ENCODE data around the gene COMMD7.

Gene COMMD7

GRCh38 chr20:32681175-32682084 is 61.8 kb downstream of the COMMD7 start:
- peaks cover 94% of the 10 kb centered on the region for H3K4me1 ChIP-seq
- H3K4me3 ChIP-seq = peak overlapping the region; percentile 32
- H3K9ac ChIP-seq = peak overlapping the region; percentile 71
- no peaks in the 10 kb centered on the region for H4K20me1 ChIP-seq
- no peaks in the 10 kb centered on the region for H3K9me3 ChIP-seq
- no peaks in the 10 kb centered on the region for H3K36me3 ChIP-seq
- no peaks in the 10 kb centered on the region for H3K27me3 ChIP-seq
- TF ChIP-seq Cebpa-rat (IDR thresholded peaks at IDR 0.05) = no peak
- H3K4me2 ChIP-seq = peak overlapping the region; percentile 87
- peak overlapping the region; percentile 74 for H3K27ac ChIP-seq

DNA sequence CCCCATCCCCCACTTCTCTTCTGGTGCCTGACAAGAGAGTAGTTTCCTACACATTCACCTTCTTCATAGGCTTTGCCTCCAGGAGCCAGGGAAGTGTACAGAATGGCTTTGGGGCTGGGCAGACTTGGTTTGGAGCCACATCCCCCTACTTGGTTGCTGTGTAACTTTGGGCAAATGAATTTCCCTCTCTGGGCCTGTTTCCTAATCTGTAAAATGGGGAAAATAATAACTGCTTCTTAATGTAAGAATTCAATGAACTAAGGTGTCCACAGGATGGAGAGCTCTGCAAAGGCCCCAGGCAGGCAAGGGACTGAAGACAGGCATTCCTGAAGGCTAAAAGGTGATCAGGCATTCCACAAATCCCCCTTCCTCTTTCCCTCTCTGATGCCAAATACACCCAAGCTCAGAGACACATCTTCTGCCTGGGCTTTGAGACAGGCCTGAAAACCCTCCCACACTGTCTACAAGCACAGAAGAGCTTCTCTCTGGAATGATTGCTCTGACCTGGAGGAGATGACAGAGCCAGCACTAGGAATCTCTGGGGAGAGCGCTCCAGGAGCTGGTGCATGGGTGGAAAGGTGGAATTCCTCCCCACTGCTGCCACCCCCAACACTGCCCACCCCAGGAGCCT is 62.6 kb downstream of the COMMD7 start:
- H3K4me3 ChIP-seq = peak overlapping the region; percentile 32
- no peaks in the 10 kb centered on the region for H4K20me1 ChIP-seq
- no peak for TF ChIP-seq Cebpa-rat (IDR thresholded peaks at IDR 0.05)
- peak overlapping the region; percentile 74 for H3K27ac ChIP-seq
- H3K36me3 ChIP-seq = no peaks in the 10 kb centered on the region
- no peaks in the 10 kb centered on the region for H3K27me3 ChIP-seq
- H3K9ac ChIP-seq = peak overlapping the region; percentile 71
- no peaks in the 10 kb centered on the region for H3K9me3 ChIP-seq
- peak overlapping the region; percentile 87 for H3K4me2 ChIP-seq
- peaks cover 95% of the 10 kb centered on the region for H3K4me1 ChIP-seq

- H3K27ac ChIP-seq = no peak overlapping the region; the same call in 1 of the 2 replicates
- no peaks in the 10 kb centered on the region for H3K9me3 ChIP-seq
- no peak overlapping the region for H3K9ac ChIP-seq
- H3K36me3 ChIP-seq = no peaks in the 10 kb centered on the region
- peaks cover 95% of the 10 kb centered on the region for H3K4me1 ChIP-seq
- no peak overlapping the region for H3K4me3 ChIP-seq
- no peak for TF ChIP-seq Cebpa-rat (IDR thresholded peaks at IDR 0.05)
- no peaks in the 10 kb centered on the region for H3K27me3 ChIP-seq
- H3K4me2 ChIP-seq = peak overlapping the region; percentile 87; the same call in 1 of the 2 replicates
- H4K20me1 ChIP-seq = no peaks in the 10 kb centered on the region
Measured at GRCh38 chr20:32678948-32679347, 64.3 kb downstream of the COMMD7 start.

DNA sequence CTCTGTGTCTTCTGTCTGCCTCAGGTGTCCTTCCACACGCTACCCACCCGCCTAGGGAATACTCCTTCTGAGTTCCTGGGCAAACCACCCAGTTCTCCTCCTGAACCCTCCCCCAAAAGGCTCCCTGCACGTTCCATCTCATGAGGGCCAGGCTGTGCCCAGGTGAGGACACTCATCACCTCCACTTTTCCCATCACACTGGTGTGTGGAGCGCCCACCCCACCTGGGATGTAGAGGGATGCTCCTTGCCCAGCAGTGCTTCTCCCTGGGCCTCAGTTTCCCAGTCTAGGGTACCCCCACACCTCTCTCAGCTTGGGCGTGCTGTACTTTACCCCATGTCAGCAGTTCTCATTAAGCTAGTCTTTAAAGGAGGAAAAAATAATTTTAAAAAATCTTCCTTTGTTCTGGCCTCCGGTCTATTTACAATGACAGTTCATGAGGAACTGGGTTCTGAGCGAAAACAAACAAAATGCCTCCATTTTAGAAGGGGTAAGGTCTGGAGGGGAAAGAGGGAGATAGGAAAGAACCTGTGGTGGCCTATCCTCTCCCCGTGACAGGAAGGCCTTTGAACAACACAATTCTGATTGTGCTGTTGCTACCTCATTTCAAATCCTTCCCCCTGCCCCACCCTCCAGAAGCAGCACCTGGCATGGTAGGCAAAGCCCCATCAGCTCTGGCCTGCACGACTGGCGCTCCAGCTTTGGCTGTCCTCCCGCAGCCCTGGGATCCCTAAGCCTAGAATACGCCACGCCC is 67.9 kb downstream of the COMMD7 start:
- no peak for TF ChIP-seq Cebpa-rat (IDR thresholded peaks at IDR 0.05)
- no peaks in the 10 kb centered on the region for H3K9me3 ChIP-seq
- no peak overlapping the region for H3K9ac ChIP-seq
- no peaks in the 10 kb centered on the region for H3K36me3 ChIP-seq
- no peaks in the 10 kb centered on the region for H4K20me1 ChIP-seq
- peak overlapping the region; percentile 88 for H3K4me2 ChIP-seq
- peaks cover 97% of the 10 kb centered on the region for H3K4me1 ChIP-seq
- no peaks in the 10 kb centered on the region for H3K27me3 ChIP-seq
- peak overlapping the region; percentile 27; the same call in 1 of the 2 replicates for H3K27ac ChIP-seq
- no peak overlapping the region for H3K4me3 ChIP-seq

DNA sequence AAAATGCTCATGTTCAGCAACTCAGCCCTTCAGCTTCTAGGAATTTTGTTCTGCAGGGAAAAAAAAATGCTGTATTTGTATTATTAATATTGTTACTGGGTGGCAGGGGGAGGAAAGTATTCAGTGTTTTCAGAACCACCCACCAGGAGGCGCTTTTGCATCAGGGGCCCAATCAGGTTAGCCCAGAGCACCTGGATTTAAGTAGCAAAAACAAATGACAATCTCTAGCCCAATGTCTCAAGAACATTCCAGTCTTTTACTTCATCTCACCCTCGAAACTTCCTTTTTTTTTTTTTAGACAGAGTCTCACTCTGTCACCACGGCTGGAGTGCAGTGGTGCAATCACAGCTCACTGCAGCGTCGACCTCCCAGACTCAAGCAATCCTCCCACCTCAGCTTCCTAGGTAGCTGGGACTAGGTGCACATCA is 68.9 kb downstream of the COMMD7 start:
- Histone ChIP-seq H3K36me3 (no peaks in the 10 kb centered on the region), H3K4me2 (peak overlapping the region; percentile 88), H3K27me3 (no peaks in the 10 kb centered on the region), H3K27ac (peak overlapping the region; percentile 95; the same call in 1 of the 2 replicates), H3K9ac (no peak overlapping the region), H3K9me3 (no peaks in the 10 kb centered on the region), H3K4me1 (peaks cover 95% of the 10 kb centered on the region), H4K20me1 (no peaks in the 10 kb centered on the region), H3K4me3 (no peak overlapping the region)
- peak; percentile 15; the same call in 1 of the 2 replicates for TF ChIP-seq Cebpa-rat (IDR thresholded peaks at IDR 0.05)

DNA sequence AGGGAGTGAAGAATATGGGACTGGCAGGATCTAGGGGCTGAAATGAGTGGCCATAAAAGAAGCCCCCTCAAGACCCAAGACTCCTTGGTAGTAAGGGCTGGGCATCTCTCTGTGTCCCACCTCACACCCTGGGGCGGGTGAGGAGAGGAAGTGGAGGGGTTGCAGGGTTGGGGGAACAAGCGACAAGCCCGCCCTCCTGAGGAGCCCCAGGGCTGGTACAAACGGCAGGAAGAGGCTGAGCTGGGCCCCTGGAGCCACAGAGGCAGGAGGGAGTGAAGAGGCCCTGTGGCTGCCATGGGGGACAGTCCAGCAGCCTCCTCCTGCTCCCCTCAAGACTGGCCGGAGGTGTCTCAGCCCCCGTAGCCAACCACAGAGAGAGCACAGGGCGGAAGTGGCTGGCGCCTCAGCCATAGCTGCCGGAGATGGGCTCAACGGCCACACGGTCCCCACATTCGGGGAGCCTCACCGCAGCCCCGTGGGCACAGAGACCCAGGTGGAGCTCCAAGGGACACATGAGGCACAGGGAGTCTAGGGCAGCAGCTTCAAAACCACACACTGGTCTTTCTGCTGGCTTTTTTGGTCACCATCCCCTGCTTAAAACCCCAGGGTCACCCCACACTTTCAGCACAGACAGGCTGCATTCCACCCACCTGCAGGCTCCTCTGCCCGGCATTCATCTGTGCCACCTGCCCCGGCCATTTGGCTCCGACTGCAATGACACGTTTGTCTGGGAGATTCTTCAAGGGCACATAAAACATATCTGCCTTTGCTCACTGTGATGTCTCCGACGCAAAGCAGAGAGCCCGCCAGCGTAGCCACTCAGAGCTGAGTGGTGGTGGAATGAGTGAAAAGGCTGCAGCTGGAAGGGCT is 70.0 kb downstream of the COMMD7 start:
- no peaks in the 10 kb centered on the region for H3K36me3 ChIP-seq
- H4K20me1 ChIP-seq = no peaks in the 10 kb centered on the region
- peaks cover 85% of the 10 kb centered on the region for H3K4me1 ChIP-seq
- no peaks in the 10 kb centered on the region for H3K27me3 ChIP-seq
- peak overlapping the region; percentile 77 for H3K9ac ChIP-seq
- H3K4me3 ChIP-seq = peak overlapping the region; percentile 51
- no peak for TF ChIP-seq Cebpa-rat (IDR thresholded peaks at IDR 0.05)
- no peaks in the 10 kb centered on the region for H3K9me3 ChIP-seq
- H3K4me2 ChIP-seq = peak overlapping the region; percentile 88
- H3K27ac ChIP-seq = peak overlapping the region; percentile 95

- H3K27ac ChIP-seq = peak overlapping the region; percentile 95
- no peaks in the 10 kb centered on the region for H3K27me3 ChIP-seq
- peaks cover 86% of the 10 kb centered on the region for H3K4me1 ChIP-seq
- H3K4me2 ChIP-seq = peak overlapping the region; percentile 88
- no peaks in the 10 kb centered on the region for H3K9me3 ChIP-seq
- no peaks in the 10 kb centered on the region for H4K20me1 ChIP-seq
- TF ChIP-seq Cebpa-rat (IDR thresholded peaks at IDR 0.05) = peak; percentile 63; the same call in 1 of the 2 replicates
- H3K9ac ChIP-seq = peak overlapping the region; percentile 77
- no peaks in the 10 kb centered on the region for H3K36me3 ChIP-seq
- H3K4me3 ChIP-seq = peak overlapping the region; percentile 51; the same call in 1 of the 2 replicates
Measured at GRCh38 chr20:32672394-32672981, 70.8 kb downstream of the COMMD7 start.

DNA sequence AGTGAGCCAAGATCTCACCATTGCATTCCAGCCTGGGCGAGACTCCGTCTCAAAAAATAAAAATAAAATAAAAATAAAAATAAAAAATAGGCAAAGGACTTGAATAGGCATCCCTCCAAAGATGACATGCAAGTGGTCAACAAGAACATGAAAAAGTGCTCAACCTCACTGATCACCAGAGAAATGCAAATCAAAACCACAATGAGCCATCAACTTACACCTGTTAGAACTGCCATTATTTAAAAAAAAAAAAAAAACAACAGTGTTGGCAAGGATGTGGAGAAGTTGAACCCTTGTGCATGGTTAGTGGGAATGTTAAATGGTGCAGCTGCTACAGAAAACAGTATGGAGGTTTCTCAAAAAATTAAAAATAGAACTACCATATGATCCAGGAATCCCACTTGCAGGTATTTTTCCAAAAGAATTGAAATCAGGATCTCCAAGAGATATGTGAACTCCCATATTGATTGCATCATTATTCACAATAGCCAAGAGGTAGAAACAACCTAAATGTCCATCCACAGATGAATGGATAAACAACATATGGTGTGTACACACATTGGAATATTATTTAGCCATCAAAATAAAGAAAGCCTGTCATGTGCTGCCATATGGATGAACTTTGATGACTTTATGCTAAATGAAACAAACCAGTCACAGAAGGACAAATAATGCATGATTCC is 72.4 kb downstream of the COMMD7 start:
- TF ChIP-seq Cebpa-rat (IDR thresholded peaks at IDR 0.05) = no peak
- Histone ChIP-seq H3K4me2 (peak overlapping the region; percentile 88), H3K4me1 (peaks cover 76% of the 10 kb centered on the region), H3K27ac (no peak overlapping the region), H3K9me3 (no peaks in the 10 kb centered on the region), H3K9ac (no peak overlapping the region), H3K36me3 (no peaks in the 10 kb centered on the region), H3K27me3 (no peaks in the 10 kb centered on the region), H3K4me3 (no peak overlapping the region), H4K20me1 (no peaks in the 10 kb centered on the region)
